WERI-Rb-1 (cell line): Measurements from ENCODE around the gene OBSCN.
A peak's percentile ranks its signal among the peaks of the same experiment; 100 is the strongest.

Experiments used
- DNase-seq: peaks from one replicate; pipeline ENCODE4 v3.0.0-alpha.2; 2020
- H3K27ac ChIP-seq: fragments of 250-450 bp; sonication (Bioruptor Pico); 2 replicates; pipeline ENCODE4 v1.5.1; 2020; ENCODE audit warnings: mild to moderate bottlenecking, moderate library complexity
- H3K27me3 ChIP-seq: fragments of 250-450 bp; sonication (Bioruptor Pico); 2 replicates; pipeline ENCODE4 v1.5.1; 2021; ENCODE audit warnings: mild to moderate bottlenecking, low read depth, moderate library complexity; ENCODE audit not compliant: insufficient read depth, severe bottlenecking
- H3K36me3 ChIP-seq: fragments of 250-450 bp; sonication (Bioruptor Pico); 2 replicates; pipeline ENCODE4 v1.5.1; 2020; ENCODE audit warnings: mild to moderate bottlenecking, moderate library complexity
- H3K4me3 ChIP-seq: 2 replicates; pipeline ENCODE4 v1.5.1; 2011; ENCODE audit warnings: low read depth, mild to moderate bottlenecking, control low read depth, low read length
- H3K9me3 ChIP-seq: fragments of 250-450 bp; sonication (Bioruptor Pico); 2 replicates; pipeline ENCODE4 v1.5.1; 2021; ENCODE audit warnings: mild to moderate bottlenecking, moderate library complexity; ENCODE audit not compliant: severe bottlenecking
- TF ChIP-seq, protein P1 (sequence below): IDR thresholded peaks from 2 replicates; pipeline ENCODE4 v1.5.1; 2011; ENCODE audit warnings: low read depth, mild to moderate bottlenecking, control low read depth, inconsistent platforms, low read length

The OBSCN gene

GRCh38 chr1:228274452-228275178 is 66.8 kb downstream of the OBSCN start:
- H3K9me3 ChIP-seq, result no peaks in the 10 kb centered on the region
- no peaks in the 10 kb centered on the region for H3K27me3 ChIP-seq
- H3K27ac ChIP-seq, result no peak overlapping the region
- TF ChIP-seq, protein P1, sequence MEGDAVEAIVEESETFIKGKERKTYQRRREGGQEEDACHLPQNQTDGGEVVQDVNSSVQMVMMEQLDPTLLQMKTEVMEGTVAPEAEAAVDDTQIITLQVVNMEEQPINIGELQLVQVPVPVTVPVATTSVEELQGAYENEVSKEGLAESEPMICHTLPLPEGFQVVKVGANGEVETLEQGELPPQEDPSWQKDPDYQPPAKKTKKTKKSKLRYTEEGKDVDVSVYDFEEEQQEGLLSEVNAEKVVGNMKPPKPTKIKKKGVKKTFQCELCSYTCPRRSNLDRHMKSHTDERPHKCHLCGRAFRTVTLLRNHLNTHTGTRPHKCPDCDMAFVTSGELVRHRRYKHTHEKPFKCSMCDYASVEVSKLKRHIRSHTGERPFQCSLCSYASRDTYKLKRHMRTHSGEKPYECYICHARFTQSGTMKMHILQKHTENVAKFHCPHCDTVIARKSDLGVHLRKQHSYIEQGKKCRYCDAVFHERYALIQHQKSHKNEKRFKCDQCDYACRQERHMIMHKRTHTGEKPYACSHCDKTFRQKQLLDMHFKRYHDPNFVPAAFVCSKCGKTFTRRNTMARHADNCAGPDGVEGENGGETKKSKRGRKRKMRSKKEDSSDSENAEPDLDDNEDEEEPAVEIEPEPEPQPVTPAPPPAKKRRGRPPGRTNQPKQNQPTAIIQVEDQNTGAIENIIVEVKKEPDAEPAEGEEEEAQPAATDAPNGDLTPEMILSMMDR, result no peak
- H3K36me3 ChIP-seq, result no peaks in the 10 kb centered on the region
- H3K4me3 ChIP-seq, result no peak overlapping the region
- no peak for DNase-seq

- Histone ChIP-seq H3K4me3 (peak overlapping the region; percentile 42), H3K27me3 (no peaks in the 10 kb centered on the region), H3K27ac (no peak overlapping the region), H3K36me3 (no peaks in the 10 kb centered on the region), H3K9me3 (no peaks in the 10 kb centered on the region)
- no peak for DNase-seq
- TF ChIP-seq, protein P1, result no peak
These were observed 67.3 kb downstream of the OBSCN start for GRCh38 chr1:228275179-228275429.

DNA sequence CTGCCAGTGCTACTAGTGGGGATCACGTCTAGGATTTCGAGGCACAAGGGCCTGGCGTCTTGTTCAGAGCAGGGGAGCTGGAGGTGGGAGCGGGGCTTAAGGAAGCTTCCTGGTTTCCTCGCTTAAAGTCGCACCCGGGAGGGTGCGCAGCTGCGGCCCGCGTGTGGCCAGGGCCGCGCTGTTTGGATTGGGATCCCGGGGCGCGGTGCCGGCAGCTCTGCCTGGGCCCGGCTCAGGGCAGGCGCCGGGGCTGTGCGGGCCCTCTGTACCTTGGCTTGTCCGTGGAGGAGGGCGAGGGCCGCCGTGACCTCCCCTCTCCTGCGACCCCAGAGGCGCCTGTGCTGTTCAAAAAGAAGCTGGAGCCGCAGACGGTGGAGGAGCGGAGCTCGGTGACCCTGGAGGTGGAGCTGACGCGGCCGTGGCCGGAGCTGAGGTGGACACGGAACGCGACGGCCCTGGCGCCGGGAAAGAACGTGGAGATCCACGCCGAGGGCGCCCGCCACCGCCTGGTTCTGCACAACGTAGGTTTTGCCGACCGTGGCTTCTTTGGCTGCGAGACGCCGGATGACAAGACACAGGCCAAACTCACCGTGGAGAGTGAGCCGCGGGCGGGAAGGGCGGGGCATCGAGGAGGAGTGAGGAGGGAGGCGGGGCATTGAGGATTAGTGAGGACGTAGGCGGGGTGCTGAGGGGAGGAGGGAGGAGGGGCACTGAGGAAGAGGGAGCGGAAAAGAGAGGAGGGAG is 67.8 kb downstream of the OBSCN start:
- Histone ChIP-seq H3K4me3 (peak overlapping the region; percentile 42), H3K36me3 (no peaks in the 10 kb centered on the region), H3K27me3 (no peaks in the 10 kb centered on the region), H3K9me3 (no peaks in the 10 kb centered on the region), H3K27ac (peak overlapping the region; percentile 45)
- TF ChIP-seq, protein P1, result no peak
- peak; percentile 89 for DNase-seq

- no peaks in the 10 kb centered on the region for H3K36me3 ChIP-seq
- no peaks in the 10 kb centered on the region for H3K27me3 ChIP-seq
- TF ChIP-seq, protein P1, result no peak
- H3K9me3 ChIP-seq, result no peaks in the 10 kb centered on the region
- no peak for DNase-seq
- H3K4me3 ChIP-seq, result peak overlapping the region; percentile 42
- H3K27ac ChIP-seq, result no peak overlapping the region
These were observed 68.5 kb downstream of the OBSCN start for GRCh38 chr1:228276174-228276831.

GRCh38 chr1:228276901-228277490 is 69.2 kb downstream of the OBSCN start:
- H3K9me3 ChIP-seq, result no peaks in the 10 kb centered on the region
- DNase-seq, result no peak
- TF ChIP-seq, protein P1, result no peak
- no peaks in the 10 kb centered on the region for H3K27me3 ChIP-seq
- H3K27ac ChIP-seq, result no peak overlapping the region
- no peaks in the 10 kb centered on the region for H3K36me3 ChIP-seq
- no peak overlapping the region for H3K4me3 ChIP-seq
